Hippocampal formation (tissue), 2 donors: ENCODE data around the gene TFF1.

Experiments
- DNase-seq, 2 donors: peaks; one replicate each; lab custom pipeline; 2025; lab: John Stamatoyannopoulos, UW

The TFF1 gene

DNA sequence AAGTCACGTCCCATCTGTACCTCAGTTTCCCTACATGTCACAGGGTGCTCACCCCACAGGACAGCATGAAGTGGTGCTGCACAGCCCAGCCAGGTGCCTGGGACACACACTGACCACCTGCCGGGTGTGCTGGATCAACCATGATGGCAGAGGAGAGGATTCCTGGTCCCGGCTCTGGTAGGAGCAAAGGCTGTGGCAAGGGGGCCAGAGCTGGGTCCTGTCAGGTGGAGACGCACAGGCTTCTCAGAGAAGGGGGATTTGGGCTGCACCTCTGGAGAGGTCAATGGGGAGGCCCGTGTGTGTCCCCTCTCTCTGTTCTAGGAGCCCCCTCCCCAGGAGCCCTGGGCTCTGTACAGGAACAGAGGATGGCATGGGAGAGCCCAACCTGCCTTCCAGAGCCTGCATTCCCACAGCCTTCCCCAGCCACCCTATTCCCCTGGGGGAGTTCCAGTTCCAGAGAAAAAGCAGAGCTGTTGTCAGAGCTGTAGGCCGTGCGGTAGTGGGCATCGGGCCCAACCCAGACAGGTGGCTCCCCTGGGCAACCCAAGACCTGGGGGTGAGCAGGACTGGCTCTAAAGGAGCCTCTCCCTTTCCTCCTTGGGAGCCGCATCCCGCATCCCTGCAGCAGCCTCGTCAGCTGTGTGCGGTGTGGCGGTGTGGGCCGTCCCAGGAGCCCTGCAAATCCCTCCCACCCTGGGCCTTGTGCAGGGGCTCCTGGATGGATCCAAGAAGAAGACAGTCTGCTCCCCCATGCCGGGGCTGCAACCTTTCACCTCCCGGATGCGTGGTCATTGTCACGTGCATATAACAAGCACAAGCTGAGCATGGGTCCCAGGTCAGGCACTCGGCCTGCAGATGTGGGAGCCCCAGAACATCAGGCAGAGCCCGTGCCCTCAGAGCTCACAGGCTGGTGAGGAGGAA lies 48.2 kb downstream of the TFF1 start:
- DNase-seq, result no peak

DNA sequence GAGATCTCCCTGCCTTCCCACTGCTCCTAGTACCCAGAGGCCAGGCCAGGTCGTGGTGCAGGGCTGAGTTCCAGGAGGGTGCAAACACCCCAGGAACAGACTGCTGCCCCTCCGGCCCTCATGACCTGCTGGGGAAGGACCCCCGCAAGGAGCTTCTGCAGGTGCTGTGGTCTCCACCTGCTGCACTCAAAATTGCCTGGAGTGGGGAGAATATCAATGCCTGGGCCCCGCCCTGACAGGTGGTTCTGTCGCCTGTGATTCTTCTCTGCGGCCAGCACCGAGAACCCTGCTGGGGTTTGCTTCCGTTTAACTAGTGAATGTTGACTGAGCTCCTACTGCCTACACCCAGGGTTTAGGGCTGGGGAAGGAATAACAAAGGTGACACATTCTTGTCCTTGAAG lies 49.0 kb downstream of the TFF1 start:
- DNase-seq, result no peak

DNA sequence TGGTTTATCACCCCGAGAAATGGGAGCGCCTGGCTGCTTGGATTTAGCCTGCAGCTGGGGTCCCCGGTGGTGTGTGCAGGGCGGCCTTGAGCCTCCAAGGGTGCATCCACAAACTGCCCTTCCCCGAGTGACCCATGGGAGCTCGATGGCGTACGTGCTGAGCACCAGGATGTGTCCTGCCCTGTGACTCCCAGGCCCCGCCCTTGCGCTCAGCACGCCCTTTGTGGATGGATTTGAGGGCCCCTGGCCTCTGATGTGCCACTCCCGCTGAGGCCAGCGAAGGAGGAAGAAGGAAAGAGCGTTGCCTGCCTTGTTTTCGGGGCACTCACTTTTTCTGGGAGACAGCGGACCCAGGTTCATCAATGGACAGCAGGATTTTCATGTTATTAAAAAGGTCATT lies 49.4 kb downstream of the TFF1 start:
- DNase-seq, result no peak

DNA sequence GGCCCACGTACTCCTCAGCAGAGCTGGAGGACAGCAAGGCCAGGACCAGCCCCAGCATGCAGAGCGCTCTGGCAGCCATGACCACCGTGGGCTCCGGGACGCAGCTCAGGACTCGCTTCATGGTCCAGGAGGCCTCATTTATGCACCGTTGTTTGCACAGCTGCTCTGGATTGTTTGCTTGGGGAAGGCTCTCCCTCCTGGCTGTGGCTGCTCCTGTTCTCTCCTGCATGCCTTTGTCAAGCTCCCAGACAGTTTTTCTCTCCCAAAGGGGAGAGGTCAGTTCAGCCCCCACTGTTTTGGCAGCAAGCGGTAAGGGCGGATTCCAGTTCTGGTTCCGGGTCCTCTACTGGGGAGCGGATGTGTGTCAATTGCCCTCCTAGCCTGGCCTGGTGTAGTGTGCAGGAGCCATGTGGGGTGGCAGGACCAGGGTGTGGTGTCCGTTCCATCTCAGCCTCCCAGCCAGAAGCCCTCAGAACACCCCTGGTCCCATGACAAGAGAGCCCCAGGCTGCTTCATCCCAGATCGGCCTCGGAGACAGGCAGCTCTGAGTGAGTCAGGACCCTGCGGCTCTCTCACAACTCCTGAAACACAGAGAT lies 50.9 kb downstream of the TFF1 start, which contains the start of gene TFF3:
Gene TFF3, minus strand, starts transcription at position 114 of the 596 bp plus-strand sequence. Its CDS starts 35 bp downstream, at position 79.
- no peak for DNase-seq

DNA sequence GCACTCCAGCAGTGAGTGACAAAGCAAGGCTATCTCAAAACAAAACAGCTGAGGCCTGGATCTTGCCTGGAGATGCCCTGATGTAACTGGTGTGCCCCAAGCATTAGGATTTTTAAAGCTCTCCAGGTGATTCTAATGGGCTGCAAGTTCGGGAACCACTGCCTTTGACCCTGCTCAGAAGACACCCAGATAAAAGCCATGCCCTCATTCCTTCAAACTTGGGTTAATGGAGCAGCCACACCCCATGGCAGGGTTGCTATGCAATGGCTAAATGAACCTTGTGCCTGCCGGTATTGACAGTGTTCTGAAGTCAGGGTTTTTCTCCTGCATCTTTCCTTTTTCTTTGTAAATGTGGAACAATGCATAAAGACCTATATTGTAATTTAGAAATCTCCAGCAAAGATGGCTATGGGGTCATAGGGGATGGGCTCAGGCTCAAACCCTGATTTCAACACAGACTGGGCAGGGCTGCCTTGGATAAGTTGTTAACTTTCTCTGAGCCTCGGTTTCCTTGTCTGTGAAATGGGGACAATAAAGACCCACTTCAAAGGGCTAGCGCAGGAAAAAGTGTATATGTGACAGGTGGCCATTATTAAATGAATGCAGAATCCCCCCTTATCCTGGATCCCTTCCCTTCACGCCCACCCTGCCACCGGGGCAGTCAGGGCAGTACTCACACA lies 51.6 kb downstream of the TFF1 start:
- no peak for DNase-seq

DNA sequence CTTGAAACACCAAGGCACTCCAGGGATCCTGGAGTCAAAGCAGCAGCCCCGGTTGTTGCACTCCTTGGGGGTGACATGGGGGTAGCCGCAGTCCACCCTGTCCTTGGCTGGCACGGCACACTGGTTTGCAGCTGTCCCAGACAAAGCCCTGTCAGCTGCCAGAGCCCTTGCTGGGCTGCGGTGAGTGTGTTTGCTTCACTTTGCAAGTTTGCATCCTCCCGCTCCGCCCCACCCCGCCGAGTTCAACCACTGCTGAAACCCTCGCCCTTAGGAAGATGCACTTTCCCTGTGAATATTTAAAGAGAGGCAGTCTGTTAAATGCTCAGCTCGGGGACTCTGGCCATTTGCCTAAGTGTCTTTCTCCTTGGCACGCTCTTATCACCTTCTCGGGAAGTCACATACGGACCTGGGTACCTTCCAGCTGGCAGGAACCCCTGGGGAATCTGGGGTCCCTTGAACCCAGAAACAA lies 52.8 kb downstream of the TFF1 start:
- DNase-seq, result no peak

DNA sequence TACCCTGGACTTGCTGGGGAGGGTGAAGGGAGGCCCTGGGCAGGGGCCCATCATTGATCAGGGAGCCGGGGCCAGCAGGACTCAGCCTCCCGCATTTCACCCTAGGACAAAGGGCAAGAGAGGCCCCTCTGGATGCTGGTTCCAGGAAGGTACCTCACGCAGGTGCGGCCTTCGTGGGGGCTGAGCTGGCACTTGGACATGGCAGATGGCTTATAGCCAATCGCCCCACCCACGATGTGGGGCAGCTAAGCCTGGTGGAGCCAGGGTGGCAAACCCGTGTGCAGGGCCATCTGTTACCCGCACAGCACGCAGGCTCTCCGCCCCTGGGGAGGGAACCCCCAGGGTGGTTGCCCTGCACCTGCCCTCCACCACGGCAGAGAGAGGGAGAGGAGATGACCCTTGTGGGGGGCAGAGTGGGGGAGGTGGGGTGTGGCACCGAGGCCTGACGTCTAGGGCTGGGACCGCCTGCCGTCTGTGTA lies 53.7 kb downstream of the TFF1 start:
- no peak for DNase-seq
